GM12865 (cell line): ENCODE data around the gene SLC25A36.

Source experiments
- DNase-seq: peaks from one replicate; pipeline ENCODE4 v3.0.0; 2010; ENCODE audit warnings: low read depth
- H3K4me3 ChIP-seq: 2 replicates; pipeline ENCODE4 v1.5.1; 2011; ENCODE audit warnings: mild to moderate bottlenecking, low read depth, low read length, control low read depth
- CTCF ChIP-seq: IDR thresholded peaks from 2 replicates; pipeline ENCODE4 v1.5.1; 2011; ENCODE audit warnings: low read length, control low read depth, low read depth, inconsistent platforms; ENCODE audit not compliant: insufficient read depth; ENCODE audit errors: missing control alignments

Gene SLC25A36

GRCh38 chr3:141020143-141020830 is 78.7 kb downstream of the SLC25A36 start:
- no peak overlapping the region for H3K4me3 ChIP-seq
- TF ChIP-seq CTCF: no peak
- no peak for DNase-seq

GRCh38 chr3:141021261-141021660 is 79.6 kb downstream of the SLC25A36 start:
- TF ChIP-seq CTCF: no peak
- no peak for DNase-seq

More at GRCh38 chr3:141021261-141021660, 79.6 kb downstream of the SLC25A36 start:
- H3K4me3 ChIP-seq: no peak overlapping the region
